COR-L47 (cell line): Measurements from ENCODE around the gene CFAP52.
A peak's percentile ranks its signal among the peaks of the same experiment; 100 is the strongest.
"Not testable (repeated sequence)": the region's sequence is repeated elsewhere in the genome, so short reads cannot be mapped to it uniquely, and the experiment has no call there.

Experiments
- DNase-seq: peaks from one replicate; lab custom pipeline; 2025; lab: John Stamatoyannopoulos, UW

CFAP52 gene

GRCh38 chr17:9576521-9577372, at the start of gene CFAP52:
Gene CFAP52 (plus strand): TSS chr17:9576642. CDS start chr17:9576696, 54 bp downstream.
- peak; percentile 10 for DNase-seq

GRCh38 chr17:9527788-9528187, 48.7 kb upstream of the CFAP52 start:
- DNase-seq: no peak

GRCh38 chr17:9529033-9529700, 47.3 kb upstream of the CFAP52 start:
- DNase-seq: no peak

GRCh38 chr17:9531034-9531433, 45.4 kb upstream of the CFAP52 start:
- DNase-seq: no peak

GRCh38 chr17:9532715-9533114, 43.7 kb upstream of the CFAP52 start:
- DNase-seq: no peak

GRCh38 chr17:9533441-9533840, 43.0 kb upstream of the CFAP52 start:
- no peak for DNase-seq

GRCh38 chr17:9536061-9536460, 40.4 kb upstream of the CFAP52 start:
- no peak for DNase-seq

- DNase-seq: no peak
These were observed 39.2 kb upstream of the CFAP52 start for GRCh38 chr17:9537177-9537776.

GRCh38 chr17:9538626-9539025, 37.8 kb upstream of the CFAP52 start:
- no peak for DNase-seq

GRCh38 chr17:9541718-9542117, 34.7 kb upstream of the CFAP52 start:
- no peak for DNase-seq

- DNase-seq: no peak
These were observed 32.2 kb upstream of the CFAP52 start for GRCh38 chr17:9544221-9544620.

- DNase-seq: no peak
These were observed 27.2 kb upstream of the CFAP52 start for GRCh38 chr17:9549215-9549614.

GRCh38 chr17:9553181-9553580, 23.3 kb upstream of the CFAP52 start:
- DNase-seq: no peak

GRCh38 chr17:9553596-9553995, 22.8 kb upstream of the CFAP52 start:
- DNase-seq: no peak

- not testable (repeated sequence) for DNase-seq
These were observed 21.7 kb upstream of the CFAP52 start for GRCh38 chr17:9554715-9555114.

GRCh38 chr17:9557161-9557755, 19.2 kb upstream of the CFAP52 start:
- no peak for DNase-seq

GRCh38 chr17:9557857-9558256, 18.6 kb upstream of the CFAP52 start:
- no peak for DNase-seq

GRCh38 chr17:9564104-9564503, 12.3 kb upstream of the CFAP52 start:
- no peak for DNase-seq

GRCh38 chr17:9566067-9566466, 10.4 kb upstream of the CFAP52 start:
- DNase-seq: no peak

- DNase-seq: not testable (repeated sequence)
These were observed 9.7 kb upstream of the CFAP52 start for GRCh38 chr17:9566739-9567138.

GRCh38 chr17:9568004-9568403, 8.4 kb upstream of the CFAP52 start:
- DNase-seq: no peak

GRCh38 chr17:9568957-9569588, 7.4 kb upstream of the CFAP52 start:
- no peak for DNase-seq
